BE2C (cell line): Measurements from ENCODE around the gene PRKN.
"Not testable (repeated sequence)": the region's sequence is repeated elsewhere in the genome, so short reads cannot be mapped to it uniquely, and the experiment has no call there.

Experiments
- DNase-seq: peaks from one replicate; pipeline ENCODE4 v3.0.0-alpha.2; 2020
- H3K27me3 ChIP-seq: fragments of 250-450 bp; sonication (Bioruptor Pico); 2 replicates; pipeline ENCODE4 v1.5.1; 2020; ENCODE audit warnings: mild to moderate bottlenecking
- H3K36me3 ChIP-seq: fragments of 250-450 bp; sonication (Bioruptor Pico); 2 replicates; pipeline ENCODE4 v1.5.1; 2020; ENCODE audit warnings: mild to moderate bottlenecking
- H3K4me1 ChIP-seq: fragments of 250-450 bp; sonication (Bioruptor Pico); 2 replicates; pipeline ENCODE4 v1.5.1; 2020
- H3K4me3 ChIP-seq: 2 replicates; pipeline ENCODE4 v1.5.1; 2011; ENCODE audit warnings: low read depth, low read length
- H3K9me3 ChIP-seq: fragments of 250-450 bp; sonication (Bioruptor Pico); 2 replicates; pipeline ENCODE4 v1.5.1; 2020
- CTCF ChIP-seq: IDR thresholded peaks from 2 replicates; pipeline ENCODE4 v1.5.1; 2012; ENCODE audit warnings: mild to moderate bottlenecking, low read depth, low read length

Gene PRKN

GRCh38 chr6:161891542-161891941 lies 836.0 kb downstream of the PRKN start:
- H3K27me3 ChIP-seq: no peaks in the 10 kb centered on the region
- H3K4me1 ChIP-seq: no peaks in the 10 kb centered on the region
- H3K36me3 ChIP-seq: no peaks in the 10 kb centered on the region
- H3K4me3 ChIP-seq: no peak overlapping the region
- no peaks in the 10 kb centered on the region for H3K9me3 ChIP-seq
- no peak for TF ChIP-seq CTCF
- no peak for DNase-seq

DNA sequence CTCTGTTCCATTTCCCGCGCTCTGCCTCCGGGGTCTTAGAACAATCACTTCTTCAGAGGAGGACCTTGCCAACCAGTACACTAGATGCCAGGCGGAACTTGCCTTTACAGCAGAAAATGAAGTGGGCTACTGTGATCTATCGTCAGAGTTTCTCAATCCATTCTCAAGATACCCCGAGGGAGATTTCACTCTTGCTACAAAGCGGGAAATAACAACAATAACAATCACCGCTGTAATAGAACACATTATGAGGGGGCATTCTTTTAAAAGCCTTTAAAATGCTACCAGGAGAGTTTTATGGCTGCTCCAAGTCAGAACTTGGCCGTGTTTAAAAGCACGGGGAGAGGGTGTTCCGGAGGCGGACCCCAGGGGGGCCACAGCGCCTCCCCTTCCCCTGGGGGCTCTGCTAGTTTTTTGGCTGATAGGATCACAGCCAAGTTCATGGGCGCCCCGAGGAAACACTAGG lies 836.7 kb downstream of the PRKN start:
- no peaks in the 10 kb centered on the region for H3K36me3 ChIP-seq
- H3K9me3 ChIP-seq: no peaks in the 10 kb centered on the region
- no peaks in the 10 kb centered on the region for H3K4me1 ChIP-seq
- H3K27me3 ChIP-seq: no peaks in the 10 kb centered on the region
- no peak for DNase-seq
- TF ChIP-seq CTCF: no peak
- H3K4me3 ChIP-seq: no peak overlapping the region

GRCh38 chr6:161890133-161890831 lies 837.3 kb downstream of the PRKN start:
- Histone ChIP-seq H3K27me3 (no peaks in the 10 kb centered on the region), H3K36me3 (no peaks in the 10 kb centered on the region), H3K4me3 (no peak overlapping the region), H3K4me1 (no peaks in the 10 kb centered on the region), H3K9me3 (no peaks in the 10 kb centered on the region)
- no peak for TF ChIP-seq CTCF
- DNase-seq: no peak

GRCh38 chr6:161889324-161889723 lies 838.2 kb downstream of the PRKN start:
- Histone ChIP-seq H3K36me3 (no peaks in the 10 kb centered on the region), H3K9me3 (no peaks in the 10 kb centered on the region), H3K27me3 (no peaks in the 10 kb centered on the region), H3K4me1 (no peaks in the 10 kb centered on the region), H3K4me3 (no peak overlapping the region)
- no peak for DNase-seq
- no peak for TF ChIP-seq CTCF

DNA sequence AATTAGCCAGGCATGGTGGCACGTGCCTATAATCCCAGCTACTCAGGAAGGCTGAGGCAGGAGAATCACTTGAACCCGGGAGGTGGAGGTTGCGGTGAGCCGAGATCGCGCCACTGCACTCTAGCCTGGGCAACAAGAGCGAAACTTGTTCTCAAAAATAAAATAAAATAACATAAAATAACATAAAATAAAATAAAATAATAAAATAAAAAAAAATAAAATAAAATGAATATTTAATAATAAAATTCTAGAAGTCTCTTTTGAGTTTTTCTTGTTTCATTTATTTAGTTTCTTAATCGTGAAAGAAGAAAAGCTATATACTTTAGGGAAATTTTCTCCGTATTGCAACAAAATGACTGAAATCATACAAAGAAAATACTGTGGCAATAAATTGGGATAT lies 841.0 kb downstream of the PRKN start:
- H3K27me3 ChIP-seq, H3K4me1 ChIP-seq, H3K4me3 ChIP-seq, H3K36me3 ChIP-seq, H3K9me3 ChIP-seq, DNase-seq: not testable (repeated sequence)

- no peak overlapping the region for H3K4me3 ChIP-seq
- no peaks in the 10 kb centered on the region for H3K27me3 ChIP-seq
- no peak for TF ChIP-seq CTCF
- DNase-seq: no peak
- no peaks in the 10 kb centered on the region for H3K4me1 ChIP-seq
- no peaks in the 10 kb centered on the region for H3K36me3 ChIP-seq
- no peaks in the 10 kb centered on the region for H3K9me3 ChIP-seq
These were observed 842.8 kb downstream of the PRKN start for GRCh38 chr6:161884782-161885181.
